HL-60 (cell line): ENCODE measurements around the gene SPACA6.

Experiments
- DNase-seq, 2 experiments: peaks; one replicate each; pipeline ENCODE4 v3.0.0-alpha.2; 2010 to 2020; ENCODE audit warnings: low read depth in 1 of 2, low spot score in 1 of 2
- H3K27ac ChIP-seq: fragments of 250-450 bp; sonication (Bioruptor Pico); replicated peaks from 2 replicates; pipeline ENCODE4 v1.5.1; 2020; ENCODE audit warnings: mild to moderate bottlenecking, moderate library complexity
- H3K27me3 ChIP-seq: fragments of 250-450 bp; sonication (Bioruptor Pico); 2 replicates; pipeline ENCODE4 v1.5.1; 2021; ENCODE audit warnings: mild to moderate bottlenecking, moderate library complexity; ENCODE audit not compliant: insufficient read depth, poor library complexity, severe bottlenecking
- H3K4me3 ChIP-seq: replicated peaks from 2 replicates; pipeline ENCODE4 v1.5.1; 2011; ENCODE audit warnings: mild to moderate bottlenecking, control low read depth, low read length; ENCODE audit not compliant: insufficient read depth
- GABPA ChIP-seq: IDR thresholded peaks from 2 replicates; pipeline ENCODE4 v1.6.1; 2012; ENCODE audit warnings: low read depth
- POLR2AphosphoS5 ChIP-seq: IDR thresholded peaks from 2 replicates; pipeline ENCODE4 v1.6.1; 2012; ENCODE audit warnings: low read depth
- SPI1 ChIP-seq: IDR thresholded peaks from 2 replicates; pipeline ENCODE4 v1.6.1; 2012; ENCODE audit warnings: low read depth, mild to moderate bottlenecking, borderline replicate concordance
- TF ChIP-seq, protein P1 (sequence below): IDR thresholded peaks from one replicate; pipeline ENCODE4 v1.5.1; 2011; ENCODE audit warnings: low read length, control low read depth, inconsistent platforms; ENCODE audit not compliant: insufficient read depth
- TF ChIP-seq, protein P2 (sequence below): IDR thresholded peaks from 2 replicates; pipeline ENCODE4 v1.6.1; 2012; ENCODE audit warnings: low read depth; ENCODE audit not compliant: insufficient replicate concordance

SPACA6 gene

GRCh38 chr19:51739466-51740213 lies 46.5 kb downstream of the SPACA6 start:
- DNase-seq: peak in 1 of 2 experiments; percentile 71
- peak; percentile 57 for TF ChIP-seq SPI1
- TF ChIP-seq GABPA: no peak
- TF ChIP-seq, protein P1, sequence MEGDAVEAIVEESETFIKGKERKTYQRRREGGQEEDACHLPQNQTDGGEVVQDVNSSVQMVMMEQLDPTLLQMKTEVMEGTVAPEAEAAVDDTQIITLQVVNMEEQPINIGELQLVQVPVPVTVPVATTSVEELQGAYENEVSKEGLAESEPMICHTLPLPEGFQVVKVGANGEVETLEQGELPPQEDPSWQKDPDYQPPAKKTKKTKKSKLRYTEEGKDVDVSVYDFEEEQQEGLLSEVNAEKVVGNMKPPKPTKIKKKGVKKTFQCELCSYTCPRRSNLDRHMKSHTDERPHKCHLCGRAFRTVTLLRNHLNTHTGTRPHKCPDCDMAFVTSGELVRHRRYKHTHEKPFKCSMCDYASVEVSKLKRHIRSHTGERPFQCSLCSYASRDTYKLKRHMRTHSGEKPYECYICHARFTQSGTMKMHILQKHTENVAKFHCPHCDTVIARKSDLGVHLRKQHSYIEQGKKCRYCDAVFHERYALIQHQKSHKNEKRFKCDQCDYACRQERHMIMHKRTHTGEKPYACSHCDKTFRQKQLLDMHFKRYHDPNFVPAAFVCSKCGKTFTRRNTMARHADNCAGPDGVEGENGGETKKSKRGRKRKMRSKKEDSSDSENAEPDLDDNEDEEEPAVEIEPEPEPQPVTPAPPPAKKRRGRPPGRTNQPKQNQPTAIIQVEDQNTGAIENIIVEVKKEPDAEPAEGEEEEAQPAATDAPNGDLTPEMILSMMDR: no peak
- TF ChIP-seq POLR2AphosphoS5: 0 out of 2 replicates have a peak, but pooled peaks have one; percentile 21
- TF ChIP-seq, protein P2, sequence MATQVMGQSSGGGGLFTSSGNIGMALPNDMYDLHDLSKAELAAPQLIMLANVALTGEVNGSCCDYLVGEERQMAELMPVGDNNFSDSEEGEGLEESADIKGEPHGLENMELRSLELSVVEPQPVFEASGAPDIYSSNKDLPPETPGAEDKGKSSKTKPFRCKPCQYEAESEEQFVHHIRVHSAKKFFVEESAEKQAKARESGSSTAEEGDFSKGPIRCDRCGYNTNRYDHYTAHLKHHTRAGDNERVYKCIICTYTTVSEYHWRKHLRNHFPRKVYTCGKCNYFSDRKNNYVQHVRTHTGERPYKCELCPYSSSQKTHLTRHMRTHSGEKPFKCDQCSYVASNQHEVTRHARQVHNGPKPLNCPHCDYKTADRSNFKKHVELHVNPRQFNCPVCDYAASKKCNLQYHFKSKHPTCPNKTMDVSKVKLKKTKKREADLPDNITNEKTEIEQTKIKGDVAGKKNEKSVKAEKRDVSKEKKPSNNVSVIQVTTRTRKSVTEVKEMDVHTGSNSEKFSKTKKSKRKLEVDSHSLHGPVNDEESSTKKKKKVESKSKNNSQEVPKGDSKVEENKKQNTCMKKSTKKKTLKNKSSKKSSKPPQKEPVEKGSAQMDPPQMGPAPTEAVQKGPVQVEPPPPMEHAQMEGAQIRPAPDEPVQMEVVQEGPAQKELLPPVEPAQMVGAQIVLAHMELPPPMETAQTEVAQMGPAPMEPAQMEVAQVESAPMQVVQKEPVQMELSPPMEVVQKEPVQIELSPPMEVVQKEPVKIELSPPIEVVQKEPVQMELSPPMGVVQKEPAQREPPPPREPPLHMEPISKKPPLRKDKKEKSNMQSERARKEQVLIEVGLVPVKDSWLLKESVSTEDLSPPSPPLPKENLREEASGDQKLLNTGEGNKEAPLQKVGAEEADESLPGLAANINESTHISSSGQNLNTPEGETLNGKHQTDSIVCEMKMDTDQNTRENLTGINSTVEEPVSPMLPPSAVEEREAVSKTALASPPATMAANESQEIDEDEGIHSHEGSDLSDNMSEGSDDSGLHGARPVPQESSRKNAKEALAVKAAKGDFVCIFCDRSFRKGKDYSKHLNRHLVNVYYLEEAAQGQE: no peak
- H3K27me3 ChIP-seq: no peaks in the 10 kb centered on the region
- H3K27ac ChIP-seq: peak overlapping the region; percentile 48
- no peak overlapping the region for H3K4me3 ChIP-seq

- Histone ChIP-seq H3K4me3 (no peak overlapping the region), H3K27me3 (no peaks in the 10 kb centered on the region), H3K27ac (peak overlapping the region; percentile 48; the same call in 1 of the 2 replicates)
- DNase-seq: peak; percentile 38 to 66
- TF ChIP-seq SPI1: peak; percentile 71; the same call in 1 of the 2 replicates
- TF ChIP-seq, protein P1: no peak
- TF ChIP-seq, protein P2: no peak
These were observed 47.2 kb downstream of the SPACA6 start for GRCh38 chr19:51740356-51740755.

GRCh38 chr19:51742789-51743188 lies 49.7 kb downstream of the SPACA6 start:
- H3K27ac ChIP-seq: no peak overlapping the region
- H3K4me3 ChIP-seq: no peak overlapping the region
- no peaks in the 10 kb centered on the region for H3K27me3 ChIP-seq
- TF ChIP-seq POLR2AphosphoS5 (no peak), GABPA (no peak), SPI1 (no peak)
- TF ChIP-seq, protein P2: no peak
- TF ChIP-seq, protein P1: no peak
- DNase-seq: no peak
